ENCODE measurements around the gene JAK3. TPM values are rescaled to one million over a fixed set of nuclear protein-coding genes. Genes with fewer than 3 reads are reported as not detected.

The JAK3 gene
- total RNA-seq, 1 experiment from 2014 or later: 2.1 TPM

DNA sequence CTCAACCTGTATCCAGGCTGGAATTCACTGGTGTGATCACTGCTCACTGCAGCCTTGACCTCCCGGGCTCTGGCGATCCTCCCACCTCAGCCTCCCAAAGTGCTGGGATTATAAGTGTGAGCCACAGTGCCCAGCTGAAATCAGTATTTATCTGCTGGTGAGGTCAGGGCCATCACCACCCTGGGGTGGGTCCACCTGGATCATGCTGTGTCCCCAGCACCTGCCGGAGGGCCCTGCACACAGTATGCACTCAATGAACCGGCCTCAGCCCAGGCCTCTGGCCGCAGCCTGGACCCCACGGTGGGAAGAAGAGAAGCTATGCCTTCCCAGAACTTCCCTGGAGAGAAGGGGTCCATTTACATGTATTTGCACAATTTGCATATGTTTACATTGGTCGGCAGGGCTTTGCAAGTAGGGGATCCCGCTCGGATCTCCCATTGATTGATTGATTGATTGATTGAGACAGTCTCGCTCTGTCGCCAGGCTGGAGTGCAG is 21.4 kb upstream of the JAK3 start:
- ChIA-PET POLR2A (no interaction called here), CTCF (no interaction called here)
- in situ Hi-C loops (cut with HindIII; ENCODE audit: low pct_unique_long_range_greater_than_20kb, low sequenced_read_pairs) (no loop called here), intact Hi-C loops (cut with micrococcal nuclease; ENCODE audit: unreplicated experiment) (no loop called here)
- DNase-seq (ENCODE audit: low read depth, low spot score) (no peak), ATAC-seq (no peak)
- no TSS peak for BruUV-seq (replicated peaks)
- H3K4me1 ChIP-seq (ENCODE audit: control insufficient read depth, insufficient read depth, low read length): peaks cover 7% of the 10 kb centered on the region
- no peak overlapping the region for H3K27ac ChIP-seq (ENCODE audit: low read length)
- H3K4me3 ChIP-seq (ENCODE audit: low read depth in 2 of 2, low read length in 2 of 2): no peak overlapping the region
- no peaks in the 10 kb centered on the region for H3K27me3 ChIP-seq (ENCODE audit: control insufficient read depth, insufficient read depth, low read length)
- TF ChIP-seq, protein P1, sequence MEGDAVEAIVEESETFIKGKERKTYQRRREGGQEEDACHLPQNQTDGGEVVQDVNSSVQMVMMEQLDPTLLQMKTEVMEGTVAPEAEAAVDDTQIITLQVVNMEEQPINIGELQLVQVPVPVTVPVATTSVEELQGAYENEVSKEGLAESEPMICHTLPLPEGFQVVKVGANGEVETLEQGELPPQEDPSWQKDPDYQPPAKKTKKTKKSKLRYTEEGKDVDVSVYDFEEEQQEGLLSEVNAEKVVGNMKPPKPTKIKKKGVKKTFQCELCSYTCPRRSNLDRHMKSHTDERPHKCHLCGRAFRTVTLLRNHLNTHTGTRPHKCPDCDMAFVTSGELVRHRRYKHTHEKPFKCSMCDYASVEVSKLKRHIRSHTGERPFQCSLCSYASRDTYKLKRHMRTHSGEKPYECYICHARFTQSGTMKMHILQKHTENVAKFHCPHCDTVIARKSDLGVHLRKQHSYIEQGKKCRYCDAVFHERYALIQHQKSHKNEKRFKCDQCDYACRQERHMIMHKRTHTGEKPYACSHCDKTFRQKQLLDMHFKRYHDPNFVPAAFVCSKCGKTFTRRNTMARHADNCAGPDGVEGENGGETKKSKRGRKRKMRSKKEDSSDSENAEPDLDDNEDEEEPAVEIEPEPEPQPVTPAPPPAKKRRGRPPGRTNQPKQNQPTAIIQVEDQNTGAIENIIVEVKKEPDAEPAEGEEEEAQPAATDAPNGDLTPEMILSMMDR (IDR thresholded peaks at IDR 0.05): no peak
- H3K36me3 ChIP-seq (ENCODE audit: control insufficient read depth, insufficient read depth, low read length): no peaks in the 10 kb centered on the region; the same call in 1 of the 2 replicates
- no peaks in the 10 kb centered on the region for H3K9me3 ChIP-seq (ENCODE audit: control insufficient read depth, insufficient read depth, low read depth, low read length)

GRCh38 chr19:17868669-17869068 is 20.9 kb upstream of the JAK3 start:
- Histone ChIP-seq H3K36me3 (ENCODE audit: control insufficient read depth, insufficient read depth, low read length) (no peaks in the 10 kb centered on the region; the same call in 1 of the 2 replicates), H3K9me3 (ENCODE audit: control insufficient read depth, insufficient read depth, low read depth, low read length) (no peaks in the 10 kb centered on the region), H3K4me3 (ENCODE audit: low read depth in 2 of 2, low read length in 2 of 2) (no peak overlapping the region), H3K4me1 (ENCODE audit: control insufficient read depth, insufficient read depth, low read length) (peaks cover 12% of the 10 kb centered on the region), H3K27ac (ENCODE audit: low read length) (no peak overlapping the region), H3K27me3 (ENCODE audit: control insufficient read depth, insufficient read depth, low read length) (no peaks in the 10 kb centered on the region)
- no peak for TF ChIP-seq SIN3A (IDR thresholded peaks at IDR 0.05; ENCODE audit: borderline replicate concordance, insufficient read depth, low read depth, low read length)
- TF ChIP-seq, protein P2, sequence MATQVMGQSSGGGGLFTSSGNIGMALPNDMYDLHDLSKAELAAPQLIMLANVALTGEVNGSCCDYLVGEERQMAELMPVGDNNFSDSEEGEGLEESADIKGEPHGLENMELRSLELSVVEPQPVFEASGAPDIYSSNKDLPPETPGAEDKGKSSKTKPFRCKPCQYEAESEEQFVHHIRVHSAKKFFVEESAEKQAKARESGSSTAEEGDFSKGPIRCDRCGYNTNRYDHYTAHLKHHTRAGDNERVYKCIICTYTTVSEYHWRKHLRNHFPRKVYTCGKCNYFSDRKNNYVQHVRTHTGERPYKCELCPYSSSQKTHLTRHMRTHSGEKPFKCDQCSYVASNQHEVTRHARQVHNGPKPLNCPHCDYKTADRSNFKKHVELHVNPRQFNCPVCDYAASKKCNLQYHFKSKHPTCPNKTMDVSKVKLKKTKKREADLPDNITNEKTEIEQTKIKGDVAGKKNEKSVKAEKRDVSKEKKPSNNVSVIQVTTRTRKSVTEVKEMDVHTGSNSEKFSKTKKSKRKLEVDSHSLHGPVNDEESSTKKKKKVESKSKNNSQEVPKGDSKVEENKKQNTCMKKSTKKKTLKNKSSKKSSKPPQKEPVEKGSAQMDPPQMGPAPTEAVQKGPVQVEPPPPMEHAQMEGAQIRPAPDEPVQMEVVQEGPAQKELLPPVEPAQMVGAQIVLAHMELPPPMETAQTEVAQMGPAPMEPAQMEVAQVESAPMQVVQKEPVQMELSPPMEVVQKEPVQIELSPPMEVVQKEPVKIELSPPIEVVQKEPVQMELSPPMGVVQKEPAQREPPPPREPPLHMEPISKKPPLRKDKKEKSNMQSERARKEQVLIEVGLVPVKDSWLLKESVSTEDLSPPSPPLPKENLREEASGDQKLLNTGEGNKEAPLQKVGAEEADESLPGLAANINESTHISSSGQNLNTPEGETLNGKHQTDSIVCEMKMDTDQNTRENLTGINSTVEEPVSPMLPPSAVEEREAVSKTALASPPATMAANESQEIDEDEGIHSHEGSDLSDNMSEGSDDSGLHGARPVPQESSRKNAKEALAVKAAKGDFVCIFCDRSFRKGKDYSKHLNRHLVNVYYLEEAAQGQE (IDR thresholded peaks at IDR 0.05; ENCODE audit: insufficient read depth in 1 of 2, low read depth in 2 of 2, low read length in 1 of 2): no peak
- no TSS peak for BruUV-seq (replicated peaks)
- ChIA-PET CTCF (no interaction called here), POLR2A (no interaction called here)
- in situ Hi-C loops (cut with HindIII; ENCODE audit: low pct_unique_long_range_greater_than_20kb, low sequenced_read_pairs): no loop called here
- DNase-seq (ENCODE audit: low read depth, low spot score): no peak
- intact Hi-C loops (cut with micrococcal nuclease; ENCODE audit: unreplicated experiment): no loop called here
- no peak for ATAC-seq

DNA sequence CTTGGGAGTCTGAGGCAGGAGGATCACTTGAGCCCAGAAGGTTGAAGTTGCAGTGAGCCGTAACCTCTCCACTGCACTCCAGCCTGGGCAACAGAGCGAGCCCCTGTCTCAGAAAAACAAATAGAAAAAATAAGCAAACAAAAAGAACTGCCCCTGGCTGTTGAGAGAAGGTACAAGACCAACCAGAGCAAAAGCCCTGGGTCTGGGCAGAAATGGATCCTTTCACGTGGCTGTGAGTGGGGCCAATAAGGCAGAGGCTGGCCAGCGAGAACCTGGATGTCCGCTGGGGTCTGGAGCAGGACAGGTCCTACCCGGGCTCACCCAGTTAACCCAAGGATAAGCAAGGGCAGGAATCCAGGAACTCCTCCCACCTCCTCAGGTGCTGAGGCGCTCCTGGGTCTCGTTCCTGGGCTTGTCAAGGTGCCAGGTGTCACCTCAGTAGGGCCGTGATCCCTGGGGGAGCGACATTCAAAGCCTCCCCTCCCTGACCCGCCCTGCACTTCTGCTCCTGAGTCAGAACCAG is 19.2 kb upstream of the JAK3 start:
- in situ Hi-C loops (cut with HindIII; ENCODE audit: low pct_unique_long_range_greater_than_20kb, low sequenced_read_pairs): no loop called here
- H3K9me3 ChIP-seq (ENCODE audit: control insufficient read depth, insufficient read depth, low read depth, low read length): no peaks in the 10 kb centered on the region
- intact Hi-C loops (cut with micrococcal nuclease; ENCODE audit: unreplicated experiment): no loop called here
- ATAC-seq (no peak), DNase-seq (ENCODE audit: low read depth, low spot score) (no peak)
- no peaks in the 10 kb centered on the region for H3K27me3 ChIP-seq (ENCODE audit: control insufficient read depth, insufficient read depth, low read length)
- H3K4me3 ChIP-seq (ENCODE audit: low read depth in 2 of 2, low read length in 2 of 2): no peak overlapping the region
- no TSS peak for BruUV-seq (replicated peaks)
- peaks cover 23% of the 10 kb centered on the region for H3K4me1 ChIP-seq (ENCODE audit: control insufficient read depth, insufficient read depth, low read length)
- H3K27ac ChIP-seq (ENCODE audit: low read length): no peak overlapping the region
- ChIA-PET CTCF (no interaction called here), POLR2A (no interaction called here)
- TF ChIP-seq TCF7L2 (IDR thresholded peaks at IDR 0.05; ENCODE audit: low read depth, low read length): no peak
- no peak for TF ChIP-seq SIN3A (IDR thresholded peaks at IDR 0.05; ENCODE audit: borderline replicate concordance, insufficient read depth, low read depth, low read length)
- TF ChIP-seq, protein P1 (IDR thresholded peaks at IDR 0.05): no peak
- no peak for TF ChIP-seq POLR2AphosphoS5 (IDR thresholded peaks at IDR 0.05; ENCODE audit: low read depth, low read length)
- TF ChIP-seq, protein P2 (IDR thresholded peaks at IDR 0.05; ENCODE audit: insufficient read depth in 1 of 2, low read depth in 2 of 2, low read length in 1 of 2): no peak
- H3K36me3 ChIP-seq (ENCODE audit: control insufficient read depth, insufficient read depth, low read length): peaks cover 2% of the 10 kb centered on the region

Data from Panc1 (cell line).